HUES48 (cell line): Measurements from ENCODE around the gene KCNJ6.
"Not testable (repeated sequence)": the region's sequence is repeated elsewhere in the genome, so short reads cannot be mapped to it uniquely, and the experiment has no call there.

Source experiments
- H3K27ac ChIP-seq: one replicate; pipeline ENCODE4 v1.7.0; 2013; ENCODE audit warnings: low read depth, low read length, inconsistent platforms
- H3K27me3 ChIP-seq: 2 replicates; pipeline ENCODE4 v1.6.1; 2013; ENCODE audit warnings: mild to moderate bottlenecking, low read length; ENCODE audit not compliant: control insufficient read depth, insufficient read depth
- H3K36me3 ChIP-seq: 2 replicates; pipeline ENCODE4 v1.6.1; 2013; ENCODE audit warnings: low read length; ENCODE audit not compliant: control insufficient read depth, insufficient read depth
- H3K4me1 ChIP-seq: 2 replicates; pipeline ENCODE4 v1.6.1; 2013; ENCODE audit warnings: mild to moderate bottlenecking, low read length; ENCODE audit not compliant: control insufficient read depth, insufficient read depth
- H3K4me3 ChIP-seq: 2 replicates; pipeline ENCODE4 v1.5.1; 2013; ENCODE audit warnings: mild to moderate bottlenecking, low read depth, low read length
- H3K9ac ChIP-seq: 2 replicates; pipeline ENCODE4 v1.6.1; 2013; ENCODE audit warnings: mild to moderate bottlenecking, low read depth, low read length, moderate library complexity
- H3K9me3 ChIP-seq: 2 replicates; pipeline ENCODE4 v1.6.1; 2013; ENCODE audit warnings: low read length; ENCODE audit not compliant: control insufficient read depth, insufficient read depth

Gene KCNJ6

DNA sequence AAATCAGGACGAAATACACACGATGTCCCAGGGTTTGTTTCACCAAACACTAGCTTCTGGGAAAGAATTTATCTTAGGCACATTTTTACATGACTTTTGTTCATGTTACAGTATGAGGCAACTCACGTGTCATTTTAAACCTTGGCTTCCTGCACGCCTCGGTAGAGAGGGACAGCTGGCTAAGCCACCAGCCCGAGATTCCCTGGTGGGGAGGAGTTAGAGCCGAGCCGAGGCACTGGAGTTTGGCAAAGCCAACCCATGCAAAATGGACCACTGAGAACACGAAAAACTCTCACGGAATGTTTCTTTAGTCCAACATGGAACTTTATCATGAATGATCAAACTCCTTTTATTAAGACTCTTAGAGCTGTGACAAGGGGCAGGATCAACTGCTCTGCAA lies 309.7 kb downstream of the KCNJ6 start:
- no peaks in the 10 kb centered on the region for H3K4me1 ChIP-seq
- H3K27me3 ChIP-seq, result no peaks in the 10 kb centered on the region
- no peaks in the 10 kb centered on the region for H3K36me3 ChIP-seq
- H3K27ac ChIP-seq, result no peak overlapping the region
- H3K9me3 ChIP-seq, result no peaks in the 10 kb centered on the region
- H3K9ac ChIP-seq, result no peak overlapping the region
- H3K4me3 ChIP-seq, result no peak overlapping the region

- H3K9me3 ChIP-seq, result no peaks in the 10 kb centered on the region
- H3K27me3 ChIP-seq, result no peaks in the 10 kb centered on the region
- no peak overlapping the region for H3K4me3 ChIP-seq
- H3K27ac ChIP-seq, result no peak overlapping the region
- H3K4me1 ChIP-seq, result no peaks in the 10 kb centered on the region
- H3K36me3 ChIP-seq, result no peaks in the 10 kb centered on the region
- H3K9ac ChIP-seq, result no peak overlapping the region
These were observed 311.3 kb downstream of the KCNJ6 start for GRCh38 chr21:37605006-37605405.

- H3K27me3 ChIP-seq, result no peaks in the 10 kb centered on the region
- H3K4me1 ChIP-seq, result no peaks in the 10 kb centered on the region
- H3K27ac ChIP-seq, result no peak overlapping the region
- H3K36me3 ChIP-seq, result no peaks in the 10 kb centered on the region
- no peaks in the 10 kb centered on the region for H3K9me3 ChIP-seq
- no peak overlapping the region for H3K9ac ChIP-seq
- no peak overlapping the region for H3K4me3 ChIP-seq
These were observed 313.1 kb downstream of the KCNJ6 start for GRCh38 chr21:37603129-37603528.

DNA sequence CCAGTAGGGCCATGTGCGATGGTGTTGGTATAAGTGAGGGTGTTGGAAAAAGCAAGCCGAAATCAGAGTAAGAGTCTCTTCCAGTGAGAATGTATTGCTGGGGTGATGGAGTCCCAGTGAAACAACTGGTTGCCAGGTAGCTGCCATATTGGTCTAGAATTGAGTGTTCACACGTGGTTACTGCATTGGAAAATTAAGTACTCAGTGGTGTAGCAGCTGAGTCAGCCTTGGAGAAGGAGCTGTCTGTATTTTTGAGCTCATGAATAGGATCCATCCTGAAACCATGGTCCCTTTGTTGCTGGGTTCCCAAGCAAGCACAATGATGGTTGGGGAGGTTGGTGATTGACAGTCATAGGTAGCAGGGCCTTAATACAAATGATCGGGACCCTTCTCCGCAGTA lies 314.3 kb downstream of the KCNJ6 start:
- Histone ChIP-seq H3K9ac (no peak overlapping the region), H3K27me3 (no peaks in the 10 kb centered on the region), H3K4me1 (no peaks in the 10 kb centered on the region), H3K36me3 (no peaks in the 10 kb centered on the region), H3K4me3 (no peak overlapping the region), H3K27ac (no peak overlapping the region), H3K9me3 (0 out of 2 replicates have a peak, but pooled peaks cover 3% of the 10 kb centered on the region)

GRCh38 chr21:37601027-37601426 lies 315.2 kb downstream of the KCNJ6 start:
- Histone ChIP-seq H3K9ac (no peak overlapping the region), H3K27me3 (no peaks in the 10 kb centered on the region), H3K9me3 (0 out of 2 replicates have a peak, but pooled peaks cover 3% of the 10 kb centered on the region), H3K4me1 (no peaks in the 10 kb centered on the region), H3K36me3 (no peaks in the 10 kb centered on the region), H3K27ac (no peak overlapping the region), H3K4me3 (no peak overlapping the region)

- Histone ChIP-seq H3K4me3 (no peak overlapping the region), H3K9me3 (0 out of 2 replicates have a peak, but pooled peaks cover 3% of the 10 kb centered on the region), H3K36me3 (no peaks in the 10 kb centered on the region), H3K27me3 (no peaks in the 10 kb centered on the region), H3K27ac (no peak overlapping the region), H3K9ac (no peak overlapping the region), H3K4me1 (peaks cover 32% of the 10 kb centered on the region)
These were observed 320.3 kb downstream of the KCNJ6 start for GRCh38 chr21:37595944-37596343.

DNA sequence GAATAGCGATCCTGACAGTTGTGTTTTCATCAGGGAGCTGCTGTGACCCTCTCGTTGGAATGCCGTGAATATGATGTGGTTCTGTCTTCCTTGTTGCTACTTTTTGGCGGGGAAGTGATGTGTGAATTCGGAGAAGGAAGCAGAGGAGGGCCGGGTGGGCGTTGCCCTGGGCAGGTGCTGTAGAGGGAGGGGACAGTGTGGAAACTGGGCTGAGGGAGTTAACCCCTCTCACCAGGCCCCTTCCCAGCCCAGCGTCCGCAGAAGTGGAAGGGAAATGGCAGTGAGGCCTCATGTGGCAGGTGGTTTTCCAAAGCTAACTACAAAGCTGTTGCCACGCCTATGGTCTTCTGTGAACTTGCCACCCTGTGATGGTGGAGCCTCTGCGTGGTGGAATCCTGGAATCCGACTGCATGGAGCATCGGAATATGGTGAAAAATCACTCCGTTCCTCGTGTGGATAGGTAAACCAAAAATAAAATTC lies 321.7 kb downstream of the KCNJ6 start:
- Histone ChIP-seq H3K9me3 (0 out of 2 replicates have a peak, but pooled peaks cover 3% of the 10 kb centered on the region), H3K27me3 (no peaks in the 10 kb centered on the region), H3K4me3 (no peak overlapping the region), H3K9ac (no peak overlapping the region), H3K4me1 (peaks cover 32% of the 10 kb centered on the region), H3K27ac (peak overlapping the region; percentile 98), H3K36me3 (no peaks in the 10 kb centered on the region)

- Histone ChIP-seq H3K4me1 (peaks cover 32% of the 10 kb centered on the region), H3K27me3 (no peaks in the 10 kb centered on the region), H3K9me3 (0 out of 2 replicates have a peak, but pooled peaks cover 3% of the 10 kb centered on the region), H3K27ac (peak overlapping the region; percentile 98), H3K36me3 (no peaks in the 10 kb centered on the region), H3K9ac (no peak overlapping the region), H3K4me3 (no peak overlapping the region)
These were observed 322.4 kb downstream of the KCNJ6 start for GRCh38 chr21:37593740-37594471.

DNA sequence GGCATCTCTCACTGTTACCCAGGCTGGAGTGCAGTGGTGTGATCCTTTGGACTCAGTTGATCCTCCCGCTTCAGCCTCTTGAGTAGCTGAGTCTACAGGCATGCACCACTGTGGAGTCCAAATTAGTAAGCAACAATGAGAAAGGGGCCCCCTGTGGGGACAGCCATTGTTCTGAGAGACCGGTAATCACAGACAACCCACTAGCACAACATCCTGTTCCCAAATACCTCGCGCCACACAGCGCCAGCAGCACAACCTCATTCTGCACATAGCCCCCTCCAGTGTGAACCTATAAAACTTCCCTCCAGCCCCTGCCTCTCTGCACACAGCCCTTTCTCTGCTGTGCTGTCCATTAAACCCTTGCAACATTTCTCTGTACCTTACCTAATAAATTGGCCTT lies 323.2 kb downstream of the KCNJ6 start:
- no peak overlapping the region; the same call in 1 of the 2 replicates for H3K9ac ChIP-seq
- 0 out of 2 replicates have a peak, but pooled peaks cover 3% of the 10 kb centered on the region for H3K9me3 ChIP-seq
- H3K27ac ChIP-seq, result peak overlapping the region; percentile 98
- no peak overlapping the region for H3K4me3 ChIP-seq
- no peaks in the 10 kb centered on the region for H3K36me3 ChIP-seq
- H3K4me1 ChIP-seq, result peaks cover 32% of the 10 kb centered on the region
- no peaks in the 10 kb centered on the region for H3K27me3 ChIP-seq

DNA sequence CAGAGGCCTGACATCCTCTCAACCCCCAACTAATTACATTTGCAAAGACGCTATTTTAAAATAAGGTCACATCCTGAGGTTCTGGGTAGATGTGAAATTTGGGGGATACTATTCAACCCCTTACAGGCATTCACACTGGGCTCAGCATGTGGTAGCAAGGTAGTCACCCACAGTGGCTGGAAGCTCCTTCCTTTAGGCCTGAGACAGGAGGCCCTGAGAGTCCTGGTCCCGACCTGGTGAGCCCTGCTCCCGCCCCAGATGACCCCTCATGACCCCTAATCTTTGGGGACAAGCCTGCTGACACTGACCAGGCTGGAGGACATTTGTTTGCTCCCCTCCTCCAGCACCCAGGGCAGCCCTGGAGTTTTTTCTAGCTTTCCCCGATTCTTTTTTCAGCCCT lies 323.8 kb downstream of the KCNJ6 start:
- 0 out of 2 replicates have a peak, but pooled peaks cover under 1% of the 10 kb centered on the region for H3K9me3 ChIP-seq
- no peaks in the 10 kb centered on the region for H3K36me3 ChIP-seq
- peak overlapping the region; percentile 42; the same call in 1 of the 2 replicates for H3K9ac ChIP-seq
- peaks cover 32% of the 10 kb centered on the region for H3K4me1 ChIP-seq
- no peaks in the 10 kb centered on the region for H3K27me3 ChIP-seq
- peak overlapping the region; percentile 98 for H3K27ac ChIP-seq
- no peak overlapping the region for H3K4me3 ChIP-seq

DNA sequence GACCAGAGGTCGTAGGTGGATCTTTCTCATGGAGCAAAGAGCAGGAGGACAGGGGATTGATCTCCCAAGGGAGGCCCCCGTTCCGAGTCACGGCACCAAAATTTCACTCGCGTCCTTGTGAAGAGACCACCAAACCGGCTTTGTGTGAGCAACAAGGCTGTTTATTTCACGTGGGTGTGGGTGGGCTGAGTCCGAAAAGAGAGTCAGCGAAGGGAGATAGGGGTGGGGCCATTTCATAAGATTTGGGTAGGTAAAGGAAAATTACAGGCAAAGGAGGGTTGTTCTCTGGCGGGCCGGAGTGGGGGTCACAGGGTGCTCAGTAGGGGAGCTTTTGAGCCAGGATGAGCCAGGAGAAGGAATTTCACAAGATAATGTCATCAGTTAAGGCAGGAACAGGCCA lies 324.3 kb downstream of the KCNJ6 start:
- H3K9me3 ChIP-seq, H3K27me3 ChIP-seq, H3K36me3 ChIP-seq: not testable (repeated sequence)
- peak overlapping the region; percentile 98 for H3K27ac ChIP-seq
- peak overlapping the region; percentile 44; the same call in 1 of the 2 replicates for H3K9ac ChIP-seq
- peak overlapping the region; percentile 40; the same call in 1 of the 2 replicates for H3K4me3 ChIP-seq
- peaks cover 32% of the 10 kb centered on the region for H3K4me1 ChIP-seq
